GM21447 (cell line): ENCODE data around the gene CHD1.

Experiments
- ATAC-seq: cut with Tn5 transposase; IDR thresholded peaks from one replicate; pipeline ENCODE4 v1.9.1; 2021; ENCODE audit not compliant: unreplicated experiment

The CHD1 gene

GRCh38 chr5:98936948-98937715 is 8.3 kb upstream of the CHD1 start:
- ATAC-seq, result no peak

DNA sequence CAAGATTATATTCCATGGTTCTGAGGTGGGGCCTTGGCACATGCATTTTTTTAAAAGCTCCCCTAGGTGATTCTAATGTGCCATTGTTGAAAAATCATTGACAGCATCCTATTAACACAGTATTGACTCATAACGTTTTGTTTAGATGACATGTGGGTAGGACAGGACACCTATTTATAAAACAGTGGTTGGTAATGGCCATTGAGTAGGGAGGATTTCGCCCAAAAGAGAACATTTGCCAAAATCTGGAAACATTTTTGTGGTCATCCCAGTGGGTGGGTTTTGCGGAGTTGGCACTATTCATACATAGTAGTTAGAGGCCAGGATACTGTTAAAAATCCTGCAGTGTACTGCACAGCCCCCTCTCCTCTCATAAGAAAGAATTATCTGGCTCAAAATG is 6.4 kb upstream of the CHD1 start:
- ATAC-seq, result no peak

DNA sequence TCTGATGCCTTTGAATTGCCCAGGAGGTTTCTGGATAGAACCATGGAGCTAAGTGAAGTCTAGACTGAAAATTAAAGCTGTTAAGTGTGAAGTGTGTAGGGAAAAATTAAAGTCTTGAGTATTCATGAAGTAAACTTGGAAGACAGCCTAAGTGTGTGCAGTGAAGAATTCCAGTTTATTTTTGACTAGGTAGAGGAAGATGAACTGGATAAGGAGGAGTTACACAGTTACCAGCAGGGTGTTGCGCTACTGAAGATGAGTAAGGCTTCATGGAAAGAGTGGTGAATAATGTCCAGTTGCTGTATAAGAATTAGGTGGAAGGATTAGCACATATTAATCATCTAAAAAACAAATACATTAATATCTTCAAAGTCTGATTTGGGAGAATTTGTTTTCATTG is 5.7 kb upstream of the CHD1 start:
- ATAC-seq, result no peak

GRCh38 chr5:98933445-98934072 is 4.8 kb upstream of the CHD1 start:
- ATAC-seq, result peak; percentile 28

DNA sequence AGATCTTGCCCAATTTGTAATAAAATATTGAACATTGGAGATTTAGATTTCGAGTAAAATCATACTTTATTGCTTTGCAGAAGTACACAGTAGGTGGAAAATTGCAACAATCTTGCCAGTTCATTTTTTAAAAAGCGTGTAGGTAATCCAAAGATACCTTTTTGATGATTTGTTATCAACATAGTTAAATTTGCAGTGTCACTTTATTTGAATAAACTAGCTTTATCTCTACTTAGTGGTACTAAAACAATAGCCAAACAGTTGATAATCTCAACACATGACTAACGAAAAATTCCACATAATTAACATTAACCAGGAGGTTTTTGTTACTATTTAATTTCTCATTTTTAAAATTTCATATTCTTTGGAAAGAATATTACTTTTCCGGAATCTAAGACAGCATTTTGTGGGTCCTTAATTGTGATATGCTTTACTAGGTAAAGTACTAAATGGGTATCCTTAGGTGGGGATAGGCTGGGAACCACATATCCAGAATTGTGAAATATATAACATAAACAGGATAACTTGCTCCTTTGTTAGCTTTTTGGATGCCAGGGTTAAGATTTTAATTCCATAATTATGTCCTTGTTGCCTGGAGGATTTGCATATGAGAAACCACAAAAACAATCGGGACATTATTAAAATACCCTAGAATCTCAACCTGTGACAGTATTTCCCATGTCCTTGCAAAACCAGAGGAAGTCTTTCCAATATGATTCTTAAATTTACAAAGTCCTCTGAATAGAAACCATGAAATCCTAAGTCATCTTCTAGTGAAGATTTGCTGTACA is 2.4 kb upstream of the CHD1 start:
- ATAC-seq, result no peak

DNA sequence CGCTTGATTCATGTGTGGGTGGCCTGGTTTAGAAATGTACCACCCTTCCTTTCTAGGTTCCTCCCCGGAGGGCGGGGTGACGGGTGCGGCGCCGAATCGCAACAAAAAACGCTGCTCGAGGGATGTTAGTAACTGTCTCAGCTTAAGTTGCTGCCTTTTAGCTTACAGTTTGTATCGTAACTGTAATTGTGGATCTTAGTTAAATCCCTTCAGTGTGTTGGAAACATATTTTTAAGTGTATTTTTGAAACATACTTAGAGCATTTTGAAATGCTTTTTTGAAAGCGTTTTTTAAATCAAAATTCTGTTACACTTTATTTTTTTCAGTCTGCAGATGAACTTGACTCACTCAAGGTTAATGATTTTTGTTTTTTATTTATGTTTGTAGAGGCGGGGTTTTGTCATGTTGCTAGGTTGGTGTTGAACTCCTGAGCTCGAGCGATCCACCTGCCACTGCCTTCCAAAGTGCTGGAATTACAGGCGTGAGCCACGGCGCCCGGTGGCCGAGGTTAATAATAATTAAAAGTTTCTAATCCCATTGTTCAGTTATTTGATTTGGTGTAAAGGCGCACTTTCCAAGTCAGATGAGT is 997 bp upstream of the CHD1 start:
- peak; percentile 60 for ATAC-seq

- peak; percentile 19 for ATAC-seq
These were observed 576 bp downstream of the CHD1 start for GRCh38 chr5:98927989-98928872.

DNA sequence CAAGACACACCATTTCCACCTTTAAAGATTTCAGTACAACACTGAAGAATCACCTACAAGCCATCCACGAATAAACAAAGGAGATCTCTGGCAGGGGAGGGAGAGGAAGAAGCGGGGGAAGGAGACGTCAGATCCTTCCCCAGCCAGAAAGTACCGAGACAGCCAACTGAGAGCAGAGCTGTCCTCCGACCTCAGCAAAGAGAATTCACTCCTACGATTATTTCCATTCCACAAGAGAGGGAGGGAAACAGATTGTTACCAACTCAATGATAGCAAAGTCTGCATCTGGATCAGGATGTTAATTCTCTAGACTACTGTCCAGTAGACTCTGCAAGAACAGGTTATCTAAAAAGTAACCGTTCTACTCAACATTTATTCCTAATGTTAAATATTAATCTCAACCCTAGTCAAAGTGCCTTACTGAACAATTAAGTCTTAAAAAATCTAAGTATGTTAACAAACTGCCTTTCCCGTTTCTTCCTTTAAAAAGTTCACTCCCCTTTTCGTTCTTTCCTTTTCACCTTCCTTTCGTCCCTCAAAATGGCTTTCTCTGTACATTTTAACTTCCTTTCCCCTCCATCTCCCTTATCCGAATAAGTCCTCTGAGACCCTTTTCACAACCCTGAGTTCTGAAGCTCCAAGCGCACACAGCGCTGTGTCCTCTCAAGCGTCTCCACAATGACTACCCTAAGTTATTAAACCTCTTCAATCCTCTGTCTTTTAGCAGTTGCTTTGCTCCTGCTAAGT is 1.4 kb downstream of the CHD1 start:
- peak; percentile 22 for ATAC-seq

DNA sequence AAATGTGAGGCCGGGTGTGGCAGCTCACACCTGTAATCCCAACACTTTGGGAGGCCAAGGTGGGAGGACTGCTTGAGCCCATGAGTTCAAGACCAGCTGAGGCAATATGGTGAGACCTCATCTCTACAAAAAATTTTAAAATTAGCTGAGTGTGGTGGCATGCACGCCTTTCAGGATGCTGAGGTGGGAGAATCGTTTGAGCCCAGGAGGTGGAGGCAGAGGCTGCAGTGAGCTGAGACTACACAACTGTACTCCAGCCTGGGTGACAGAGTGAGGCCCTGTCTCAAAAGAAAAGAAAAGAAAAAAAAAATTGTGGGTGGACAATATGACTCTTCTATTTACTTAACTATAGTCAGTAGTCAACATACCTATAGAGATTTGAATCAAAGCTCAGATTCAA is 4.8 kb downstream of the CHD1 start:
- no peak for ATAC-seq

DNA sequence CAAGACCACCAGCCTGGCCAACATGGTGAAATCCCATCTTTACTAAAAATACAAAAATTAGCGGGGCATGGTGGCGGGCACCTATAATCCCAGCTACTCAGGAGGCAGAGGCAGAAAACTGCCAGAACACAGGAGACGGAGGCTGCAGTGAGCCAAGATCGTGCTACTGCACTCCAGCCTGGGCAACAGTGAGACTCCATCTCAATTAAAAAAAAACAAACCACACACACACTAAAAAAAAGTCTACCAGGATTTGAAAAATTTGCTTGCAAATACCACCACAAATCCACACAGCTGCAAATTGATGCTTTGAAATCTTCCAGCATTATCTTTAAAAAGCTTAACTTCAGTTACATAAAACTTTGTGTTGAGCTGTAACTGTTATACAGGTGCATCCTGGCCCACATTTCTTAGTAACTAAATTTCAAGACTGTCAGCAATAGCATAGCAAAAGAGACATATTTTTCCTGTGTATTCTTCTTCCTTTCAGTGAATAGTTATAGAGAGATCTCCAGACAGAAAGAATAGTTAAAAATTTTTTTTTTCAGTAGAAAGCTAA is 6.8 kb downstream of the CHD1 start:
- ATAC-seq, result no peak

GRCh38 chr5:98917433-98917832 is 11.4 kb downstream of the CHD1 start:
- no peak for ATAC-seq

DNA sequence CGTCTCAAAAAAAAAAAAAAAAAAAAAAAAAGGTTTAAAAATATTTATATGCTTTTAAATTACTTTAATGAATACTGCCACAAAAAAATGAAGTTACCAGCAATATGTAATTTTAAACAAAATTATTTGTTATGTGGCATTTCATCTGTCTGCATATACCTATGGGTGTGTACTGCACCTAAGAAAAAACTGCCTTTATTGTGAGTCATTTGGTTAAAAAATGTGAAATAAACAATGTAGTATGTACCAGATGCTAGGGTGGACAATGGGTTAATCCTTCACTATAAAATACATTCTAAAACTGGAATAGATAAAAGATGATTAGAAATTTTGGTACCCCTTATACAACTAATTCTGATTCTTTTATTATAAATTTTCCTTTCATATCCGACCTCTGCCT is 12.3 kb downstream of the CHD1 start:
- no peak for ATAC-seq

DNA sequence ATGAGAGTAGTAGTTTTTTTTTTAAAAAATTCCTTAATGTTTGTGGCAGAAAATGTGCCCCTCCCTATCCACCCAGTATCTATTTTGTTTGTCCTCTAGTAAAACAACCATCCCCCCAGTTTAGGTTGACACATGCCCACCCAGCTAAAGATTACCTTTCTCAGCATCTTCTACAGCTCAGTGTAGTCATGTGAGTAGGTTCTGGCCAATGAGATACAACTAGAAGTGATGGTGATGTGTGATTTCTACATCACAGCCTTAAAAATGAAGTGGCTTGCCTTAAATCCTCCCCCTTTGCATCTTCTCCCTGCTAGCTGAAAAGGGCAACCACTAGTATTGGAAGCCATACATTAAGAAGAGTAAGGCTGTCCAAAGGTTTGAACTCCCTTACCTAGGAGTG is 14.9 kb downstream of the CHD1 start:
- no peak for ATAC-seq

DNA sequence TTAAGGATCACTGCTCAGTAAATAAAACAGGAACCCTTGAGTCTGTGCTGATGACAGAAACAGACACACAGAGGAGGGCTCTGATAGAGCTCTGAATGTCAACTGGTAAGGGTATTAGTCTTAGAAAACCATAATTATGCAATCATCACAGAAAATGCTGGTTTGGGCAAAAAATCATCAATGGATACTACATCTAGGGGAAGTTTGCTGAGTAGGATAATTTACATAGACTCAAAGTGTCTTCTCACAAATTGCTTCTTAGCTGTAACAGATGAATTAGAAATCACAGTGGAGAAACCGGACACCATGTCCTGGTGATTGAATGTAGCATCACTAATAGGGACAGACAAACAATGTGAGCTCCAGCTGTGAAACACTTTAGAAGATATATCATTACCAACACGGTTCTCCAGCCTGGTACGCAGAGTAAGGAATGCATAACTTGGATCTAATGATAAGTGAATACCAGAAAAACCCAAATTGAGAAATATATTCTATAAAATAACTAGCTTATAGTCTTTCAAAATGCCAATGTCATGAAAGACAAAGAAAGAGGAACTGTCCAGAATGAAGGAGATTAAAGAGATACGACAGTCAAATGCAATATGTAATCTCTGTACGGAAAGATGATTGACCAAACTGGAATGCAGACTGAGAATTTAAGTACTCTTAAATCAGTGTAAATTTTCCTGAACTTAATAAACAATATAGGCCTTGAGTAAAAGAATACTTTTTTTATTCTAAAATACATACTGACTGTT is 17.3 kb downstream of the CHD1 start:
- ATAC-seq, result no peak

DNA sequence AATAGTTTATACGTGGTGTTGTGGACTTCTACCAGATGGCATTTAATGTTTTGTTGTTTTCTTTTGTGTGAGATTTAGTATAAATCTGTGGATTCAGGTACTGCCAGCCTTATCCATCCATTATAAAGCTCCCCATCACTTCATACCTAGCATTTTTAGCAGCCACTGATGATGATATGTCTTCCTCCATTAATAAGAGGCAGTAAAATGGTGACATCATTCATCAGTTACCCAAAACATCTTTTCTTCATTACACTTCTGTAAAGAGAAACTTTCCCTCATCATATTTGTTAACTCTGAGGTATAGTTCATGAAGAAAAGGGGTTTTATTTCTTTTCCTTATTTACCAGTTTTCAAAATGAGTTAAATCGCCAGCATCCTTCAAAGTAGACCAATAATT is 19.4 kb downstream of the CHD1 start:
- ATAC-seq, result no peak

- no peak for ATAC-seq
These were observed 20.9 kb downstream of the CHD1 start for GRCh38 chr5:98907951-98908350.

GRCh38 chr5:98906756-98907355 is 22.0 kb downstream of the CHD1 start:
- ATAC-seq, result no peak

- ATAC-seq, result peak; percentile 54
These were observed 22.7 kb downstream of the CHD1 start for GRCh38 chr5:98905857-98906688.
